Activated T-cell treated with anti-CD3 and anti-CD28 coated beads, Interleukin-2, amount 50 U/mL, for 72 hours (primary cell): ENCODE data around the gene CTNNA2. TPM values are rescaled to one million over a fixed set of nuclear protein-coding genes. Genes with fewer than 3 reads are reported as not detected.
"Not testable (repeated sequence)": the region's sequence is repeated elsewhere in the genome, so short reads cannot be mapped to it uniquely, and the experiment has no call there.

ENCODE experiments used
- ATAC-seq, 2 donors: fragments of 150-1000 bp; cut with Tn5 transposase; replicated peaks in 1 of 2; 2 replicates each; pipeline ENCODE4 v1.10.0; 2021; ENCODE audit warnings: moderate library complexity in 2 of 2, mild to moderate bottlenecking in 1 of 2
- DNase-seq, 2 donors: peaks; one replicate each; pipeline ENCODE4 v3.0.0; 2021 to 2022; ENCODE audit warnings: mixed read lengths in 1 of 2
- H3K27ac Mint-ChIP-seq: one replicate; pipeline ENCODE4 v1.8.0; 2022; ENCODE audit warnings: mild to moderate bottlenecking, moderate library complexity, mixed read lengths
- H3K27me3 Mint-ChIP-seq: one replicate; pipeline ENCODE4 v1.8.0; 2022; ENCODE audit warnings: low read depth, mixed read lengths
- H3K36me3 Mint-ChIP-seq, 2 donors: one replicate each; pipeline ENCODE4 v1.8.0; 2022; ENCODE audit warnings: mixed read lengths in 2 of 2, mild to moderate bottlenecking in 1 of 2; ENCODE audit not compliant: insufficient read depth in 2 of 2
- H3K4me1 Mint-ChIP-seq: one replicate; pipeline ENCODE4 v1.8.0; 2022; ENCODE audit warnings: low read depth, mixed read lengths
- H3K4me3 Mint-ChIP-seq, 2 donors: one replicate each; pipeline ENCODE4 v1.8.0; 2022; ENCODE audit warnings: mild to moderate bottlenecking in 2 of 2, mixed read lengths in 2 of 2, moderate library complexity in 2 of 2
- H3K9me3 Mint-ChIP-seq, 2 donors: one replicate each; pipeline ENCODE4 v1.8.0; 2022; ENCODE audit warnings: mixed read lengths in 2 of 2
- total RNA-seq, 2 donors: library from RNA; stranded (reverse); gene quantifications; one replicate each; pipeline ENCODE4 v1.2.3, GENCODE V29; 2022

Gene CTNNA2
- total RNA-seq, 2 donors from 2014 or later: not detected

DNA sequence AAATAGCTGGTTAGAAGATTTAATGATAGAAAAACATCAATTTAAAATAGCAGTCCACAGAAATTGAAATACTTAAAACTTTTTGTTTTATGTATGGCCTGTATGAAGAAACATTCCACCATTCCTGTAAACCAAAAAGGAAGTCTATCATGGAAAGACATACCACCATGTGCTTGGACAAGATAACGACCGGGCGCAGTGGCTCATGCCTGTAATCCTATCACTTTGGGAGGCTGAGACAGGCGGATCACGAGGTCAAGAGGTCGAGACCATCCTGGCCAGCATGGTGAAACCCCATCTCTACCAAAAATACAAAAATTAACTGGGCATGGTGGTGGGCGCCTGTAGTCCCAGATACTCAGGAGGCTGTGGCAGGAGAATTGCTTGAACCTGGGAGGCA lies 519.8 kb downstream of the CTNNA2 start:
- not testable (repeated sequence) for H3K4me1 Mint-ChIP-seq

DNA sequence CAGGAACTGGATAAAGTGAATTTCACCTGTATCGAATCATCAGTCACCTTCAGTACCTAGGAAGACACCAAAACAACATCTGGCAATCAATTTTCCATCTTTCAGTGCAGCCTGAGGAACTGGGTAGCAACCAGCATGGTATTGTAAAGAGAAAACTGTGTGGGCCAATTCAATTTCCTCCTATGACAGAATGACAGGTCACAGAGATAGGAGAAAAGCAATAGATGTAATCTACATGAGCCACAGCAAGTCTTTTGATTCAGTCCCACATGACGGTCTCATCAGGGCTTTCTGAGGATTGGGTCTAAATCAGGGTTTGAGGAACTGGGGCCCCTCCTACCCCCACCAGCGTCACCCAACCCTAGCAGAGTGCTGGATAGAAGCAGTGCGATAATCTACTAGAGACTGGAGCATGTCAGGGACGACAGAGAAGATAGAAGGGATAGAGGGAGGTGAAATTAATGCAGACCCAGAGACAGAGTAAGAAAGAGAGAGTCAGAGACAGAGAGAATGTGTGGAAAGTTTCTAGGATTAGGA lies 523.0 kb downstream of the CTNNA2 start:
- Mint-ChIP-seq H3K4me1 (no peaks in the 10 kb centered on the region), H3K36me3 (no peaks in the 10 kb centered on the region), H3K9me3 (peaks cover 4 to 9% of the 10 kb centered on the region in 2 donors), H3K4me3 (no peak overlapping the region), H3K27ac (no peak overlapping the region), H3K27me3 (no peaks in the 10 kb centered on the region)
- DNase-seq (no peak), ATAC-seq (no peak)

More for the DNA sequence above, 519.8 kb downstream of the CTNNA2 start:
- not testable (repeated sequence) for H3K27me3 Mint-ChIP-seq, H3K4me3 Mint-ChIP-seq, DNase-seq, H3K27ac Mint-ChIP-seq, H3K36me3 Mint-ChIP-seq, ATAC-seq
- H3K9me3 Mint-ChIP-seq: peaks cover 4 to 12% of the 10 kb centered on the region in 2 donors

DNA sequence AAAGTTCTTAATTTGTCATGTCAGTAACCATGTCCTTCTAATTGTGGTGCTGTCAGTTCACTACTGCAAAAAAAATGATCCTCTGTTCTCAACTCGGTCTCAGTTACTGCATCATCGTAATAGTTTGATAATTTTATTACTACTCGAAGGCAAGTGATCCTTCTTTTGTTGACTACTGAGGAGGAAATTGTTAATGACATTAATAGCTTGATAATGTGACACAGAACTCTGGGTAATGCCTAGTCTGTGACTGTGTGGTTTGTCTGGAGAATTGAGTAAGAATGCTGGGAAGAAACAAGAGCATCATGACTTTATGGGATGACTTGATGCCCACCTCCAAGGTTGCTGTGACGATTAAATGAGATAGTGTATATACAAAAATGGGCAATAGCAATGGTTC lies 524.5 kb downstream of the CTNNA2 start:
- Mint-ChIP-seq H3K27me3 (no peaks in the 10 kb centered on the region), H3K27ac (no peak overlapping the region), H3K36me3 (no peaks in the 10 kb centered on the region), H3K4me3 (no peak overlapping the region), H3K4me1 (no peaks in the 10 kb centered on the region), H3K9me3 (peaks cover 4 to 9% of the 10 kb centered on the region in 2 donors)
- ATAC-seq (no peak), DNase-seq (no peak)

DNA sequence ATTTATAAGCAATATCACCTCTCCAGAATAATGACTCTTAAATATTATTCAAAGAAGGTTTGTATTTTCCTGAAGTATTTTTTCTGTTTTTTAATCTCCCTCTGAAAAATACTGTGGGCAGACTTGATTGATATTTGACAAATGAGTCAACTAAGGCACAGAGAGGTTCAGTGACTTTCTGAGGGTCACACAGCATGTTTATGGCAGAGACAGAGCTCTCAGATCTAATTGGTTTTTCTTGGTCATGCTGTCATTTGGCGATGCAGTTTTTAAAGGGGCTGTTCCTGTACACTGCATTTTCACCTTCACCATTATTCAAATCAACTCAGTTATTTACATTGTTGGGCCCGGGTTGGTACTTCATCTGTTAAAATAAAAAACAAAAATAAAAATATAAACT lies 527.4 kb downstream of the CTNNA2 start:
- H3K4me1 Mint-ChIP-seq: no peaks in the 10 kb centered on the region
- H3K27me3 Mint-ChIP-seq: no peaks in the 10 kb centered on the region
- peaks cover 4 to 12% of the 10 kb centered on the region in 2 donors for H3K9me3 Mint-ChIP-seq
- H3K36me3 Mint-ChIP-seq: no peaks in the 10 kb centered on the region
- no peak overlapping the region for H3K4me3 Mint-ChIP-seq
- no peak for ATAC-seq
- no peak overlapping the region for H3K27ac Mint-ChIP-seq
- no peak for DNase-seq

DNA sequence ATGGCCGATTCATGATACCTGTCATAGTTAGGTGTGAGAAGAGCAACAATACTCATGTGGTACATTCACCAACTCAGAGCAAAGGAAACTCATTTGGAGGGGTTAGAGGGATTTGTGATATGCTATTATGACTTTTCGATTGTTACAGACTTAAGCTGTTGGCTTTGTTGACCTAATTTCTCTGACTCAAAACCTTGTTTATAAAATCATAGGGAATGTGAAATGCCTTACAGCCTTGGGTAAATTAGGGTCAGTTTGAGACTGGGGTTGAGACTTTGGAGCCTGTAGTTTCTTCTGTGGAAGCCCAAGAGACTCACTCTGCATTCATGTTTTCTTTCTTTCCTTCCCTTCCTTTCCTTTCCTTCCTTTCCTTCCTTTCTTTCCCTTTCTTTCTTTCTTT lies 529.8 kb downstream of the CTNNA2 start:
- Mint-ChIP-seq H3K4me3 (no peak overlapping the region), H3K9me3 (peaks cover 0 to 3% of the 10 kb centered on the region in 2 donors), H3K27me3 (no peaks in the 10 kb centered on the region), H3K27ac (no peak overlapping the region), H3K36me3 (no peaks in the 10 kb centered on the region), H3K4me1 (no peaks in the 10 kb centered on the region)
- DNase-seq (no peak), ATAC-seq (no peak)

DNA sequence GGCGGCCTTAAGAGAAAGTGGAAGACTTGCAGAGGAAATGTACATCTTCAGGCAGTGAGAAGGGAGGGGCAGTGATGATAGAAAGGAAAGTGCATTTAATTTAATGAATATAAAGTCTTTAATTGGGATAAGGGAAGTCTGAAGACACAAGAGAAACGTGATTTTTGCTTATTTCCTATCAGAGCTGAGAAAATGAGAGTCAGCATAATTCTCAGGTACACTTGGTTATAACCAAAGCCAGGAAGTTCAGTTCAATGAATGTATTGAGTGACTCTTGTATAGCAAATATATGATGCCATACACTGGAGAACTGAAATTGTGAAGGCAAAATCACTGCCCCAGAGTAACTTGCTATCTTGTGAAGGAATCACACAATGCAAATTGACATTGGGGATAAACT lies 535.4 kb downstream of the CTNNA2 start:
- no peak for ATAC-seq
- no peak overlapping the region for H3K27ac Mint-ChIP-seq
- H3K4me3 Mint-ChIP-seq: no peak overlapping the region
- H3K36me3 Mint-ChIP-seq: peaks cover 0 to 1% of the 10 kb centered on the region in 2 donors
- no peaks in the 10 kb centered on the region for H3K4me1 Mint-ChIP-seq
- peaks cover 0 to 9% of the 10 kb centered on the region in 2 donors for H3K9me3 Mint-ChIP-seq
- no peak for DNase-seq
- no peaks in the 10 kb centered on the region for H3K27me3 Mint-ChIP-seq

DNA sequence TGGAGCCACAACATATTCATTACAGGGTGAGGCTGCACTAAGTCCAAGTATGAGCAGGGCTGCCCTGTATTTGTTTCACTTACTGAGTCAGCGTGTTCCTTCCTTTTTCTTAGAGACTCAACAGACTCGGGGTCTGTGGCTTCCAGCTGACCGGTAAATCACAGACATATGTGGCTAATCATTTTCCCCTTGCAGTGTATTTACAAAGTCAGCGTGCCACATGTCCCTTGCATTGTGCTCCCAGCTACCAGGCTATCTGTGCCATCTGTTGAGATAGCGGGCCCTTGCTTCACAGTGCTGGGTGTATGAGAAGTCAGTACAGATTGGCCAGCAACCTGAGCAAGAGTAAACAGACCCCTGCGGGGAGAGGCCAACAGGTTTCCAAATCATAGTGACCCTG lies 537.4 kb downstream of the CTNNA2 start:
- no peak for DNase-seq
- peaks cover 0 to 5% of the 10 kb centered on the region in 2 donors for H3K9me3 Mint-ChIP-seq
- H3K27ac Mint-ChIP-seq: no peak overlapping the region
- H3K36me3 Mint-ChIP-seq: peaks cover 0 to 1% of the 10 kb centered on the region in 2 donors
- no peaks in the 10 kb centered on the region for H3K27me3 Mint-ChIP-seq
- no peak for ATAC-seq
- H3K4me3 Mint-ChIP-seq: no peak overlapping the region
- no peaks in the 10 kb centered on the region for H3K4me1 Mint-ChIP-seq

DNA sequence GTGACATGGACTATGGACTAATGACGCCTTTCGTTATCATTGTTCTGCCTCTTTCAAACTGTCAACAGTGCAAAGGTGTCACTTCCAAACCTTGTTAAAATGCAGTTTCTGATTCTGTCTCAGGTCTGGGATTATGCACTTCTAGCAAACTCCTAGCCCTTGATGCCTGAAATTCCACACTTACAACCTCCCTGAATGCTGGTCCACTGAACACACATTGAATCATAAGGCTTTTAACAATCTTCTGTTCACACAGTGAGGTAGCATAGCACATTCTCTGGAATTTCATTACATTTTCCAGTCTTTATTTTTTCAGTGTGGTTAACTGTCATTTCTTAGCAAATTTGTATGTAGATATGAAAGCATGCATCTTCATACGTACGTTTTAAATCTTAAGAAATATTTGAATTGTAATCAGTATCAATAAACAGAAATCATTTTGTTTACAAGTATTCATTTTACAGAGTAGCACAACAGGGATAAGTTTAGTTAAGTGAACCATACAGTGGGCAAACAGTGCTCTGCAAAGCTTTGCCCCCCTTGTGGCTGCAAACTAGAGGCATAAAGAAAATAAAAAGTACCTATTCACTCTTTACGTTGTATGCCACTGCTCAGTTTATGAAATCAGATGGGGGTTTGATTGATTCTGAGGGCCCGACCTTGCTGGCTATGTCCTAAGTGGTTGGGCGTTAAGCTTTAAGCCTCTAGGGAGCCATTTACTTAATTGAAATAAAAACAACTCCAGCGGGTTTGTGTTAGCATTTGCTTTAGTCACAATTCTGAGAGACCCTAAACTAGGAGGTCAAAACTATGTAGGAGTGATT lies 540.9 kb downstream of the CTNNA2 start:
- Mint-ChIP-seq H3K4me1 (no peaks in the 10 kb centered on the region), H3K4me3 (no peak overlapping the region), H3K36me3 (peaks cover 0 to 1% of the 10 kb centered on the region in 2 donors), H3K27ac (no peak overlapping the region), H3K27me3 (no peaks in the 10 kb centered on the region), H3K9me3 (peaks cover 0 to 1% of the 10 kb centered on the region in 2 donors)
- no peak for DNase-seq
- no peak for ATAC-seq

DNA sequence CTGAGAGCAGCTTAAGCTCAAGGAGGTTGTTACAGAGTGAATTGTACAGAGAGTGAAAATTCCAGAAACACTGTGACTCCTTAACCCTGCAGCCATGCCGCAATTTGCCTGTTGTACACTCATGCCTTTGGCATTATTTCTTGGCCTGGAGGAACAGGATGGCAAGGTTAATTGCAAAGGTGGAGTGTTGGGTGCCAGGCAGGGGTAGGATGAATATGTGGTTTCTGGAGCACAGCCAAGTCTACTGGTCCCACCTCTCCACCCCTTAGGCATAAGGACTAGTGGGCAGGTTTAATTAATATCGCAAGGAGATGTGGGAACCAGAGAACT lies 541.5 kb downstream of the CTNNA2 start:
- Mint-ChIP-seq H3K36me3 (peaks cover 0 to 1% of the 10 kb centered on the region in 2 donors), H3K27me3 (no peaks in the 10 kb centered on the region), H3K4me3 (no peak overlapping the region), H3K9me3 (no peaks in the 10 kb centered on the region), H3K4me1 (no peaks in the 10 kb centered on the region), H3K27ac (no peak overlapping the region)
- ATAC-seq (no peak), DNase-seq (no peak)

DNA sequence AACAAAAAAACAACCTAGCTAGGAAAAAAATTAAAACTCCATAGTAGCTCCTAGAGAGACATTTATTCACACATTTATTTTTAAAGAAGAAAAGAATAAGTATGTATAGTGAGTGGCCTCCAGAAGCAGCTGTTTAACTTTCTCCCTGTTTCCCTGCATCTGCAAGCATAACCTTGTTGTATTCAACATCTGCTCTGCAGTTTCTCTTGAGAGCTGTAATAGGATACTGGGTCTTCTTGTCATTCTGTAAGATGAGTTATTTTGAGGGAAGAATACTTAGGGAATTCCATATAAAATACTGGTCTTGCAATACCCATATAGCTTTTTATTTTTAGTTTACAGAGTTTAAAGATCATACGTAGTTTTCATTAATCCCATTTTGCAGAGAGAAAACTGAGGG lies 545.1 kb downstream of the CTNNA2 start:
- H3K27me3 Mint-ChIP-seq: no peaks in the 10 kb centered on the region

DNA sequence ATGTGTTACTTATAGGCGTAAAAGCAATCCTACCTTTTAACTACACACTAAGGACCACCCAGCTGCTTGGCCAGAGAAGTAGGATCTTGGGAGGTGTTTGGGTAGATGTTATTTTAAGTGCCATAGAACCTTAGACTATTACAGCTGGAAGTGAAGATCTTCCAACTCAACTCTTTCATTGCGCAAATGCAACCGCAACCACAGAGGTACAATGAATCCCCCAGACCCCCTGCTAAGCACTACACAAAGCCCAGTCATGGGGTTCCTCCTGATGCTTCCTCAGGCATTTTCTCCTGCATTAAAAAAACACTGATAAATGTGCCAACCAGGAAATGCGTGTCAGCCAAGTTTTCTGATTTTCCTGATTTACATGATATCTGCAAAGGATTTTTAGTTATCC lies 545.7 kb downstream of the CTNNA2 start:
- no peak overlapping the region for H3K4me3 Mint-ChIP-seq

More for the DNA sequence above, 545.1 kb downstream of the CTNNA2 start:
- Mint-ChIP-seq H3K36me3 (no peaks in the 10 kb centered on the region), H3K4me3 (no peak overlapping the region), H3K27ac (no peak overlapping the region), H3K4me1 (no peaks in the 10 kb centered on the region), H3K9me3 (peaks cover 0 to 4% of the 10 kb centered on the region in 2 donors)
- no peak for ATAC-seq
- no peak for DNase-seq

DNA sequence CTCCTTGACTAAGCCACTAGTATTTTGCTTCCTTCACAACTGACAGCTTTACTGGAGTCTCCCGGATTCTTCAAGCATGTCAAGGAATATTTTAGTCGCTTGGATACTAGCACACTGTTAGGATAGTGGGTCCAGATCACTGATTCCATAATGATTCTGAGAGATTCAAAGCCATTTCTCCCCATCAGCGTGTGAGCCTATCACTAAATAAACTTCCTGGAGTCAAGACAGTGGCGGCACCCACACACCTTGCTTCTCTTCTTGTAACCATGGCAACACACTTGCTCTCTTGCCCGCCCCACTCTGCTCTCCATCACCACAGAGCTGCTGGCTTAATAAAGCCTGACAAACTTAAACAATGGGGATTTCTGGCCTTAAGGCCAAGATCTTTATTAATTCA lies 546.6 kb downstream of the CTNNA2 start:
- Mint-ChIP-seq H3K36me3 (no peaks in the 10 kb centered on the region), H3K27me3 (no peaks in the 10 kb centered on the region), H3K4me3 (no peak overlapping the region), H3K9me3 (peaks cover 0 to 4% of the 10 kb centered on the region in 2 donors), H3K27ac (no peak overlapping the region), H3K4me1 (no peaks in the 10 kb centered on the region)
- DNase-seq (no peak), ATAC-seq (no peak)

More for the DNA sequence above, 545.7 kb downstream of the CTNNA2 start:
- no peaks in the 10 kb centered on the region for H3K4me1 Mint-ChIP-seq
- ATAC-seq (no peak), DNase-seq (no peak)
- H3K27me3 Mint-ChIP-seq: no peaks in the 10 kb centered on the region
- H3K9me3 Mint-ChIP-seq: peaks cover 0 to 4% of the 10 kb centered on the region in 2 donors
- H3K27ac Mint-ChIP-seq: no peak overlapping the region
- H3K36me3 Mint-ChIP-seq: no peaks in the 10 kb centered on the region

DNA sequence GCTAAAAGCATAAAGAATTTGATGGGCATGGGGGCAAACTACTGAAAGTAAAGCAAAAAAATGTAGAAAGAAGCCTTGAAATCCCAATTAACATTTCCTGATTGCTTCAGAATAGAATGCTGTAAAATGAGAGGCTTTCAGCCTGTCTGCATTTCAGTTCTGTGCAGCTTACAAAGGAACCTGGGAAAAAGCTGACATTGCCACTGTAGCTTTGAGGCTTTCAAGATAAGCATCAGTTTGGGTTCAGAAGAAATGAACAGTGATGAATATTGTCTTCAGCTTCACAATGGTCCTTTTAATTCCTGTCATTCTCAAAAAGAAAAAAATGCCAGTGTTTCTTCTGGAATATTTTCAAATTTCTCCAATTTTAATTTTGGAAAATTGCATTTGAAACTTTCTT lies 549.0 kb downstream of the CTNNA2 start:
- Mint-ChIP-seq H3K4me3 (no peak overlapping the region), H3K9me3 (peaks cover 0 to 4% of the 10 kb centered on the region in 2 donors), H3K4me1 (no peaks in the 10 kb centered on the region), H3K27ac (no peak overlapping the region), H3K36me3 (no peaks in the 10 kb centered on the region), H3K27me3 (no peaks in the 10 kb centered on the region)
- DNase-seq (no peak), ATAC-seq (no peak)

DNA sequence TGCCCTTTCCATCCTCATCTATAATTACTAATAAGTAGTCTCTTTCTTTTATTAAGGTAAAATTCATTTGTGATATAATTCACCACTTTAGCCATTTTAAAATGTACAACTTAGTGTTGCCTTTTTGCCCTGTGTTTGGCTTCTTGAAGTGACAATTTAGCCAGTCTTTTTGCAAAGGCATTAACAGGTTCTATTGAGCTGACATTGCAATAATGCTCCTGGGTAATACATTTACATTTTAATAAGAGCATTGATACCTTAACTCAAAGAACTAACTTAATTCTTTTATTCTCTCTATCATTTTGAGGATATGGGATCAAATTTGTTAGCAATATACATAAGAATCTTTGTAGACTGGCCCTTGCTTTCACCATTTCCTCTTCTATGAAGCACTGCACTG lies 549.4 kb downstream of the CTNNA2 start:
- DNase-seq (no peak), ATAC-seq (no peak)
- Mint-ChIP-seq H3K9me3 (peaks cover 0 to 4% of the 10 kb centered on the region in 2 donors), H3K27me3 (no peaks in the 10 kb centered on the region), H3K27ac (no peak overlapping the region), H3K36me3 (no peaks in the 10 kb centered on the region), H3K4me1 (no peaks in the 10 kb centered on the region), H3K4me3 (no peak overlapping the region)
